Hypothalamus (tissue), 51 donors: ENCODE results near the gene APBB2.

Experiments
- DNase-seq, 51 donors: peaks; one replicate each; lab custom pipeline; 2025; lab: John Stamatoyannopoulos, UW

APBB2 gene

GRCh38 chr4:40954088-40954668, 260.2 kb downstream of the APBB2 start:
- peak in 1 of 51 donors; percentile 31 for DNase-seq

- peak in 20 of 51 donors; percentile 4 to 50 (median 16) for DNase-seq
These were observed 260.9 kb downstream of the APBB2 start for GRCh38 chr4:40953283-40954087.

- DNase-seq, result no peak
These were observed 261.7 kb downstream of the APBB2 start for GRCh38 chr4:40952672-40953071.

- DNase-seq, result no peak
These were observed 262.1 kb downstream of the APBB2 start for GRCh38 chr4:40952217-40952616.

GRCh38 chr4:40951026-40951425, 263.3 kb downstream of the APBB2 start:
- no peak for DNase-seq

- DNase-seq, result no peak
These were observed 264.8 kb downstream of the APBB2 start for GRCh38 chr4:40949358-40950100.

GRCh38 chr4:40948014-40948413, 266.3 kb downstream of the APBB2 start:
- no peak for DNase-seq

- DNase-seq, result peak in 13 of 51 donors; percentile 7 to 51 (median 17)
These were observed 267.7 kb downstream of the APBB2 start for GRCh38 chr4:40946652-40947051.

- DNase-seq, result no peak
These were observed 273.6 kb downstream of the APBB2 start for GRCh38 chr4:40940756-40941155.

- no peak for DNase-seq
These were observed 274.0 kb downstream of the APBB2 start for GRCh38 chr4:40940317-40940741.

GRCh38 chr4:40939856-40940255, 274.5 kb downstream of the APBB2 start:
- DNase-seq, result no peak

- DNase-seq, result no peak
These were observed 276.0 kb downstream of the APBB2 start for GRCh38 chr4:40938337-40938736.

- no peak for DNase-seq
These were observed 277.1 kb downstream of the APBB2 start for GRCh38 chr4:40937140-40937725.

- DNase-seq, result peak in 1 of 51 donors; percentile 26
These were observed 279.7 kb downstream of the APBB2 start for GRCh38 chr4:40934676-40935075.

GRCh38 chr4:40933272-40934053, 280.9 kb downstream of the APBB2 start:
- DNase-seq, result peak in 45 of 51 donors; percentile 4 to 86 (median 49)

- no peak for DNase-seq
These were observed 282.5 kb downstream of the APBB2 start for GRCh38 chr4:40931841-40932240.

- no peak for DNase-seq
These were observed 283.1 kb downstream of the APBB2 start for GRCh38 chr4:40931238-40931637.

- no peak for DNase-seq
These were observed 287.3 kb downstream of the APBB2 start for GRCh38 chr4:40927074-40927473.

- DNase-seq, result no peak
These were observed 289.6 kb downstream of the APBB2 start for GRCh38 chr4:40924793-40925117.

GRCh38 chr4:40924096-40924792, 290.1 kb downstream of the APBB2 start:
- DNase-seq, result peak in 34 of 51 donors; percentile 3 to 58 (median 26)
